HepG2 (cell line): ENCODE measurements around the gene MCRS1. TPM values are rescaled to one million over a fixed set of nuclear protein-coding genes. Genes with fewer than 3 reads are reported as not detected.

Experiments
- AFF4 ChIP-seq: sonication (generic); formaldehyde crosslinking; IDR thresholded peaks from 2 replicates; pipeline ENCODE4 v1.4.0; 2020; ENCODE audit warnings: missing genetic modification reagents
- ATF1 ChIP-seq: IDR thresholded peaks from 2 replicates; pipeline ENCODE4 v1.6.1; 2016; ENCODE audit warnings: mild to moderate bottlenecking, control low read depth
- ETV6 ChIP-seq: sonication (generic); formaldehyde crosslinking; conservative IDR thresholded peaks from 2 replicates; pipeline ENCODE4 v1.4.0; 2020; ENCODE audit warnings: missing genetic modification reagents
- HIC2 ChIP-seq: sonication (generic); formaldehyde crosslinking; IDR thresholded peaks from 2 replicates; pipeline ENCODE4 v1.9.0; 2022; ENCODE audit warnings: low read depth, missing genetic modification reagents
- IRF9 ChIP-seq: sonication (generic); formaldehyde crosslinking; IDR thresholded peaks from 2 replicates; pipeline ENCODE4 v1.8.0; 2022; ENCODE audit warnings: missing genetic modification reagents, mild to moderate bottlenecking, borderline replicate concordance
- MAFG ChIP-seq: sonication (generic); formaldehyde crosslinking; IDR thresholded peaks from 2 replicates; pipeline ENCODE4 v1.5.1; 2020; ENCODE audit warnings: mild to moderate bottlenecking, missing genetic modification reagents
- NR2C2 ChIP-seq: sonication (generic); formaldehyde crosslinking; IDR thresholded peaks from 2 replicates; pipeline ENCODE4 v1.4.0; 2020; ENCODE audit warnings: missing genetic modification reagents, mild to moderate bottlenecking, moderate library complexity, borderline replicate concordance
- PRMT3 ChIP-seq: sonication (generic); formaldehyde crosslinking; IDR thresholded peaks from 2 replicates; pipeline ENCODE4 v1.8.1; 2022; ENCODE audit warnings: low read depth, mild to moderate bottlenecking, moderate library complexity, missing genetic modification reagents, borderline replicate concordance
- TMF1 ChIP-seq: sonication (generic); formaldehyde crosslinking; IDR thresholded peaks from 2 replicates; pipeline ENCODE4 v1.8.1; 2022; ENCODE audit warnings: low read depth, missing genetic modification reagents
- U2AF1 ChIP-seq: fragments of 200-400 bp; formaldehyde crosslinking; optimal IDR thresholded peaks from 2 replicates; pipeline ENCODE3; 2017; ENCODE audit warnings: mild to moderate bottlenecking, low read depth, low read length
- ZFP36 ChIP-seq: fragments of 150-350 bp; IDR thresholded peaks from 2 replicates; pipeline ENCODE4 v1.6.1; 2018; ENCODE audit warnings: borderline replicate concordance, low read length, low read depth; ENCODE audit not compliant: partially characterized antibody
- ZGPAT ChIP-seq: IDR thresholded peaks from 2 replicates; pipeline ENCODE4 v1.6.1; 2016; ENCODE audit warnings: mild to moderate bottlenecking
- ZMYM4 ChIP-seq: sonication (generic); formaldehyde crosslinking; IDR thresholded peaks from 2 replicates; pipeline ENCODE4 v1.8.1; 2023; ENCODE audit warnings: mild to moderate bottlenecking, missing genetic modification reagents
- ZNF251 ChIP-seq: sonication (generic); formaldehyde crosslinking; IDR thresholded peaks from 2 replicates; pipeline ENCODE4 v1.9.0; 2021; ENCODE audit warnings: mild to moderate bottlenecking, missing genetic modification reagents
- ZNF260 ChIP-seq: sonication (generic); formaldehyde crosslinking; IDR thresholded peaks from 2 replicates; pipeline ENCODE4 v1.4.0; 2020; ENCODE audit warnings: missing genetic modification reagents, low read depth, mild to moderate bottlenecking, borderline replicate concordance
- ZNF382 ChIP-seq: sonication (generic); formaldehyde crosslinking; IDR thresholded peaks from 2 replicates; pipeline ENCODE4 v1.5.0; 2020; ENCODE audit warnings: missing genetic modification reagents, mild to moderate bottlenecking, borderline replicate concordance
- ZNF577 ChIP-seq: sonication (generic); formaldehyde crosslinking; IDR thresholded peaks from 2 replicates; pipeline ENCODE4 v1.4.0; 2020; ENCODE audit warnings: mild to moderate bottlenecking, low read depth, missing genetic modification reagents, borderline replicate concordance
- ZNF639 ChIP-seq: conservative IDR thresholded peaks from 2 replicates; pipeline ENCODE4 v1.6.1; 2018; ENCODE audit warnings: missing genetic modification reagents
- ZNF772 ChIP-seq: sonication (generic); formaldehyde crosslinking; IDR thresholded peaks from 2 replicates; pipeline ENCODE4 v1.5.0; 2020; ENCODE audit warnings: mild to moderate bottlenecking, missing genetic modification reagents
- ZNF780A ChIP-seq: sonication (generic); formaldehyde crosslinking; IDR thresholded peaks from 2 replicates; pipeline ENCODE4 v1.8.0; 2022; ENCODE audit warnings: mild to moderate bottlenecking, missing genetic modification reagents, moderate library complexity
- polyA plus RNA-seq, 8 experiments: library from polyadenylated mRNA; depleted of rRNA in 3 of 8; stranded (reverse) in 7 of 8; unstranded in 1 of 8; fragments of >200 nt; fragmentation: Illumina TruSeq in 4 of 8; extraction: Trizol in 4 of 8; gene quantifications; 2 replicates each; pipeline versions ENCODE4 v1.2.1 to v1.2.3, GENCODE V29; 2011 to 2016; ENCODE audit warnings: low read depth in 4 of 8, missing spikeins in 1 of 8, mixed read lengths in 1 of 8; ENCODE audit not compliant: insufficient read depth in 1 of 8
- total RNA-seq, 5 experiments: library from RNA; depleted of rRNA; stranded (reverse); fragments of >200 nt; fragmentation: Illumina TruSeq; extraction: Trizol; gene quantifications; 2 replicates each; pipeline ENCODE4 v1.2.3, GENCODE V29; 2016; ENCODE audit warnings: low read depth in 1 of 5

Gene MCRS1
- total and polyA plus RNA-seq, 2 of the 13 experiments (the other 11 are each of a cell fraction or from before 2014, with no cell fraction given): 51.0 to 66.3 TPM

GRCh38 chr12:49543221-49543913 is 24.6 kb downstream of the MCRS1 start (continued):
- no peak for TF ChIP-seq ZNF772 (CRISPR knock-in tag)
- TF ChIP-seq ZNF251 (CRISPR knock-in tag): no peak
- TF ChIP-seq NR2C2 (CRISPR knock-in tag): no peak
- no peak for TF ChIP-seq ETV6 (CRISPR knock-in tag)
- TF ChIP-seq ZGPAT (CRISPR knock-in tag): no peak
- TF ChIP-seq TMF1 (CRISPR knock-in tag): no peak
- TF ChIP-seq PRMT3: no peak
- no peak for TF ChIP-seq ZNF639 (CRISPR knock-in tag)
- no peak for TF ChIP-seq ZNF382 (CRISPR knock-in tag)
- no peak for TF ChIP-seq AFF4 (CRISPR knock-in tag)
- no peak for TF ChIP-seq ZNF780A (CRISPR knock-in tag)
- TF ChIP-seq ZNF260 (CRISPR knock-in tag): no peak
- TF ChIP-seq MAFG: no peak
- no peak for TF ChIP-seq ATF1 (CRISPR knock-in tag)
- no peak for TF ChIP-seq ZFP36
- TF ChIP-seq HIC2 (CRISPR knock-in tag): no peak
- no peak for TF ChIP-seq U2AF1
- no peak for TF ChIP-seq ZNF577 (CRISPR knock-in tag)
- no peak for TF ChIP-seq ZMYM4 (CRISPR knock-in tag)
- no peak for TF ChIP-seq IRF9 (CRISPR knock-in tag)
